ENCODE results near the gene PIK3R1.

The PIK3R1 gene

DNA sequence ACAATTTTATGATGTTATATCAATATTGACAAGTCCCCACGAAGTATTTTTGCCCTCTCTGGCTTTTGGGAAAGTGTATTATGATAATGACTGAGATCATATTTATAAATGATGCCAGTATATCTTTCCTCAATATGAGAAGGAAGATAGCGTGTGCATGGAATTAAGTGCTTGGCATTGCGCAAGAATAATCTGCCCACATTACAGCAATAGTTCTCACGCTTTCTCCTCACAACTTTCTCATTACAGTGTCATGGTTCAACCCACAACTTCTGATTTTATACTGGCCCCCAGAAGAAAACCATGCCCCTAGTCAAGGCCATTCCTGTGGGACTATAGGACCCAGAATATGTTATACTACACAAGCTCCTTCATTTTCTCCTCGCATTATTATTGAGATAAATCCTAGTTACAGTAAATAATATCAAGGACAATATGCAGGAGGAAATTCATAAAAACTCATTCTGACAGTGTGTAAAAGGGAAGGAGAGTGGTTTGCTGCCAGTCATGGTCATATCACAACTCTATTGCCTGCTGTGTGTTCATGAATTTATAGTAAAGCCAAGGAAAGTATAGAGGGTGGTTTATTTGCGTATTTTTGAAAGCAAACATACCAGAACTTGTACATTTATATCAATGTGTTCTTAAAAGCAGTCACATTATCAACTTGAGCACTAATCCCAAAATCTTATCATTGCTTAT is 114.1 kb downstream of the PIK3R1 start:
- no peak for DNase-seq (ENCODE audit: low read depth, low spot score)

DNA sequence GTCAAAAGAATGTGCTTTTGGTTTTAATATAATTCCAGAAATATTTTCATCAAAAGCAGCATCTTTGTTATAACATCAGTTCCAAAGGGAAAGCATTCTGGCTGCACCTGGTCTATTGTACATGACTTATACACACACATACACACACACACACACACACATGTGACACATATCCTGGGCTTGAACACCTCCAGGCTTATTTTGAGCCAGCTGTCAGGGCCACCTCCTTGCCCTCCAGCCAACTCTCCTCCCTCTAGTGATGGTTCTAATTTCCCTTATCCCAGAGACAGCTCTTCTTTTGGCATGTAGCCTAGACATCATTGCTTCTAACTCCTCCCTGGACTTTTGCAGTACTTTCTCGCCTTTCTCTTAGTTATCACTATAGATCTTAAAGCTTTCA is 115.0 kb downstream of the PIK3R1 start:
- DNase-seq (ENCODE audit: low read depth, low spot score) = no peak

DNA sequence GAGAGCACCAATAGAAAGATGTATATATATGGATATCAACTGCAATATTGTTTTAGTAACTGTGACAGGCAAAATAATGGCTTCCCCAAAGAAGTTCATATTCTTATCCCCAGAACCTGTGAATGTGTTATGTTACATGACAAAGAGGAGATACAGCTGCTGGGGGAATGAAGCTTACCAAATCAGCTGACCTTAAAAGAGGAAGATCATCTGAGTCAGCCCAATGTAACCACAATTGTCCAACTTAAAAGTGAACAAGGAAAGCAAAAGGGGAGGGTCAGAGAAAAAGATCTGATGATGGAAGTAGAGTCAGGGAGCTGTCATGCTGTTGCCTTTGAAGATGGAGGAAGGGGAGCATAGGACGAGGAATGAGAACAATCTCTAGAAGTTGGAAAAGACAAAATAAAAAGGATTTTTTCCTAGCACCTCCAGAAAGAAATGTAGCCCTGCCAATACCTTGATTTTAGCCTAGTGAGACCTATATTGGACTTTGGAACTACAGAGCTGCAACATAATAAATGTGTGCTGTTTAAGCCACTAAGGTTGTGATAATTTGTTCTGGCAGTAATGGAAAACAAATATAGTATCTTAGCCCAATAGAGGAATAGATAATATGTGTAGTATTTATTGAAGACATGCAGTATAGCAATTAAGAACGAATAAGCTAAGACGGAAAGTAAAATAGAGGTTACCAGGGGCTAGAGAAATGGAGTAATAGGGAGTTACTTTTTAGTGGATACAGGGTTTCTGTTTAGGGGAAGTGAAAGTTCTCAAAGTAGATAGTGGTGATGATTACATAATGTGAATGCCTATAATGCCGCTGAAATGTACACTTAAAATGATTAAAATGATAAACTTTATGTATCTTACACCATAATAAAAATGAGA is 115.9 kb downstream of the PIK3R1 start:
- DNase-seq (ENCODE audit: low read depth, low spot score) = no peak

DNA sequence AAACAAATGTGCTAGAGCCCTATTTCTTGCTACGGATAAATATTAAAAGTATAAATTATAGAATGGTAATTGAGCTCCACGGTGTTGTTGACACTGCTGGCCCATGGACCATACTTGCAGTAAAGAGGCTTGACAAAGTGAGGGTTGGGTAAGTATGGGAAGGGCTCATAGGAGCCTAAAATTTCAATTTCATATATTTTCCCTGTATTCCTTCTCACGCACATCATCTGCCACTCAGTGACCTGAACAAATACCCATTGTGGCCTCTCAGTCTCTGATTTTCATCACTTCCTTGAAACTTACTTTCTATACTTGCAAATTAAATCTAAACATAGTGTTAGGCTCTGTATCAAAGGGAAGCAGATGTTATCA is 116.5 kb downstream of the PIK3R1 start:
- no peak for DNase-seq (ENCODE audit: low read depth, low spot score)

DNA sequence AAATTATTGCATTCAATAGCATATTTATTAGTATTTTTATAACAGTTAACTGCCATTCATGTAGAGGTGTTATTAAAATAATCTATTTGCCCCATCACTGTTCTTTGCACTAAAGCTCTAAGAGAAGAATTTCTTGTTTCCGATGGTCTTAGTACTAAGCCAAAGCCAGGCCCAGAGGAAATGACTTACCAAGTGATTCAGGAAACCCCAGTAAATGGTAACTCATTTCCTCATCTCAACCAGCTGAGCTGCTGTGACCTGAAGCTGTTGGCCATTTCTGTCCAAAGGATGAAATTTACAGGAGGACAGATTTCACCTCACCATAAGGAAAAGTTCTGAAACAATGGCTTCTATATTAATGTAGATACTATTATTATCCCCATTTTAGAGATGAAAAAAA is 117.0 kb downstream of the PIK3R1 start:
- no peak for DNase-seq (ENCODE audit: low read depth, low spot score)

DNA sequence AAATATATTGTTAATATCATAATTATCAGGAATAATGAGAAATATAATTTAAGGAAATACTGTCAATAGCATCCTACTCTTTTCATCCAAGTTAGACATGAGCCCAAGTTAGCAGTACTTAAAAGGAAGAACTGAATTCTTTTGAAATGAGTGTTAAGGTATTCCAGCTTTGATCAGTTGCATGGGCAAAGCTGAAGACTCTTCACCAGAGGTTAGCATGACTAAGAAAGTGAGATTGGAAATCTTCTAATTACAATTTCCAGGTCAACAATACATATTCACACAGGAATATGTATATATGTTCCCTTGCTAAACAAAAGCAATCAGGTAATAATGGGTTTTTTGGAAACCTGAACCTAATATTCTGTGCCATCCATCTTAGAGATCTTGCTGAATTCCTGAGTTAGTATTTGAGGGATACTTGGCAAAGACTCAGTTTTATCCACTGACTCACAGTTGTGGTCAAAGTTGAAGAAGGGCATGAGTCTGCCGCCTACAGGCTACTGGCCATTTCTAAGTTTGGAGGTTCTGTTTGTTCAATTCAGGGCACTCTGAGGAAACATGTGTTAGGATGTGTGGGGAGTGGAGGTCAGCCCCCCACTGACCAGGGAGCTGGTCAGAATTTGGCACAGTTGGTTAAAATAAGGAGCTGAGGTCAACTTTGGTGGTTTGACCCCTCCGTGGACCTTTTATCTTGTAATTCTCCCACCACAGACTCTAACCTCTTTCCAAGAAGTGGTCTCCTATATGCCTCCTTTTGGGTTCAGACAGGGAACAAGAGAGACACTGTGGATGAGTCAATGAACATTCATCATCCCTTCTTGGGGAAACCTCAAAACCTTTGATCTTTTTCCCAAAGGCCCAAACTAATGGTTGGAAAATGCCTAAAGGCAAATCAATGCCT is 118.3 kb downstream of the PIK3R1 start:
- DNase-seq (ENCODE audit: low read depth, low spot score) = peak; percentile 55

DNA sequence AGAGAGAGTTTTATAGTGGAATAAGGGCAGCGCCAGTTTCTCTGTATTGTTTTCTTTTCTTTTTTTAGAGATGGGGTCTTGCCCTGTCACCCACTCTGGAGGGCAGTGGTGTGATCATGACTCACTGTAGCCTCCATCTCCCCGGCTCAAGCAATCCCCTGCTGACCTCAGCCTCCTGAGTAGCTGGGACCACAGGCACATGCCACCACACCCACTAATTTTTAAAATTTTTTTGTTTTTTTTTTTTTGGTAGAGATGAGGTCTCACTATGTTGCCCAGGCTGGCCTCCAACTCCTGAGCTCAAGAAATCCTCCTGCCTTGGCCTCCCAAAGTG is 119.0 kb downstream of the PIK3R1 start:
- no peak for DNase-seq (ENCODE audit: low read depth, low spot score)

DNA sequence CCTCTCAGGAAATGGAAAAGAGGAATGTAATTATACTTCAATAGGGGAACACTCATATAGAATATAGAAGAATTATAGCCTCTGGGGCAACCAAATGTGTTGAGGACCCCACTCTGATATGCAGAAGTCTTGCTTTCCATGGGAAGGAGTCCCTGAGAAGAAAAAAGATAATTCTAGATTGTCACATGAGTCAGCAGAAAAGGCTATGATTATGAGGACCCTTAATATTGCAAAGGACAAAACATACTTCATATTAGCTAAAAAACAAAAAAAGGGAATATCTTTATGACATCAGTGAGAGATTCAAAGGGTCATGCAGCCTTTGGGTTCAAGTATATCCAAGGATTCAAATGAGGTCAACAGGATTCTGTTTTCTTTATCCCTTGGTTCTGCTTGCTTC is 119.5 kb downstream of the PIK3R1 start:
- DNase-seq (ENCODE audit: low read depth, low spot score) = no peak

DNA sequence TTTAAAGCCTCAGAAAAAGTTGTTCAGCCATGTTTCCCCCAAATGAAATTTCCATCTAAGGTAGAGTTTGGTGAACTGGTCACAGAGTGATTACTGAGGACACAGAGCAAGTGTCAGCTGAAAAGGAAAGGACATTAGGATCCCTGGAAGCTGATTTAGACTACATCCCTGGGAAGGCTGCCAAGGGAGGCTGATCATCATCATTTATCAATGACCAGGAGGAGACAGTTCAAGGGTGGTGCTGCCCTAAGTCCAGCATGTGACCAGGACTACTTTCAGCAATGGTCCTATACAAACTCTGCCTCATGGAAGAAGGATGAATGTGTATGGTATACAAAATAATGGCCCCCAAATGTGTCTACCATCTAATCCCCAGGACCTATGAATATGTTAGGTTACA is 120.6 kb downstream of the PIK3R1 start:
- DNase-seq (ENCODE audit: low read depth, low spot score) = no peak

DNA sequence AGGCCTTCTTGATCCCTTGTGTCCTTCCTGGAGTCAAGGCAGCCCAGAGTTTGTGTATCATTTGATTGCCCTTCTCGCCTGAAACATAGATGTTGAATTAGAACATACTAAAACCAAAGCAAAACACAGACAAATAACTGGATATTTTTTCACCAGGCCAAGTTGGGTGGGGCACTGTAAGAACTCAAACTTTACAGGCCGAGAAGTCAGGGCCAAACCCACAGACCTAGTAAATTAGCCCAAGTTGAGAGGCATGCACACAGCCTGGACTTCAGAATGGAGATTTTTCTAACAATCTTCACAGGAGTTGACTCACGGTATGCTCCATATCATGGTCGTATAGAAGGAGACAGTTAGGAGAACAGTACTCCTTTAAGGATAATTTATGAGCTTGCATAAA is 121.7 kb downstream of the PIK3R1 start:
- no peak for DNase-seq (ENCODE audit: low read depth, low spot score)

DNA sequence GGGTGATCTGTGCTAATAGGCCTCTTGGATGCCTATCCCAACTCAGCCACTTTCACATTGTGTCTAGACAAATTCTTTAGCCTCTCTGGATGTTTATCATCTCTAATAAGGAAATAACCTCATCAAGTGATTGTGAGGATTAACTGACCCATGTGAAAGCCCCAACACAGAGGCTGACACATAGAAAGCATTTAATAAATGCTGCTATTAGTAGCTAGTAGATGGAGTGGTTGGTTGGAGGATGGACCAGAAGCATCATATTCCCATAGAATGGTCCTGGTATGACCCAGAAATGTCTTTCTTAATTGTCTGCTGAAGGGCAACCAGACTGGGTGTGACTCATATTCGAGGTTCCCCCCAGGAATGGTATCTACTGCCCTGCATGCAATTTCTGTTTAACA is 124.4 kb downstream of the PIK3R1 start:
- DNase-seq (ENCODE audit: low read depth, low spot score) = no peak

DNA sequence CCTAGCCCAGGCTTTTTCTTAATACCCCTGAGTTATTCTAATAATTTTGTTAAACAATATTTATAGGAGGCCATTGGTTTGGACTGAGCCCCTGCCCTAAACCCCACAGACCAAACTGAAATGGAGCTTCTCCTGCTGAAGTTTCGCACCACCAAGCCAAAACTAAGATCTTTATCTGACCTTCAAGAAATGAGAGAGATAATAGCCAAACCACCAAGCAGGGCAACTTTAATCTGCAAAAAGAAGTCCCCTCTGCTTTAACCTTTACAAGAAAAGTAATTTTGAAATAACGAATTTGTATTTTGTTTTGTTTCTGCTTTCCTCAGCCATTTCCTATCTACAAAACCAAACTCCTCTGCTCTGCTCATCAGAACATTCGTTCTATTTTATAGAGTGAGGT is 125.5 kb downstream of the PIK3R1 start:
- DNase-seq (ENCODE audit: low read depth, low spot score) = no peak

DNA sequence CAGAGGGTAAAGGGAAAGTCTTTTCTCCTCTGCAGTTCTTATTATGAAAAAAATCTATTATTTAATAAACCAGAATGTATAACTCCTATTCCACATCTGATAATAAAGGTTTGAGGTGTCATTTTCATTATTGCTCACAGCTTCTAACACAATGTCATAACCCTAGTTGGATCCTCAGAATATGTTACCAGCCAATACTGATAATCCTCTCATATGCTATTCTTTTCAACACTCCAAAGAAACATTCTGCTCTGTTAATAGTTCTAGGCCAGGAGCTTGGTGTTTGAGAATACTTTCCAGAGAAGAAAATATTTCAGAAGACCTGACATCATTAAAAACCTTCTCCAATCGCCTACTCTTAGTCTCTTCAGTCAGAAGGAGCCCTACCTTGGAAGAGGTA is 127.1 kb downstream of the PIK3R1 start:
- DNase-seq (ENCODE audit: low read depth, low spot score) = no peak

DNA sequence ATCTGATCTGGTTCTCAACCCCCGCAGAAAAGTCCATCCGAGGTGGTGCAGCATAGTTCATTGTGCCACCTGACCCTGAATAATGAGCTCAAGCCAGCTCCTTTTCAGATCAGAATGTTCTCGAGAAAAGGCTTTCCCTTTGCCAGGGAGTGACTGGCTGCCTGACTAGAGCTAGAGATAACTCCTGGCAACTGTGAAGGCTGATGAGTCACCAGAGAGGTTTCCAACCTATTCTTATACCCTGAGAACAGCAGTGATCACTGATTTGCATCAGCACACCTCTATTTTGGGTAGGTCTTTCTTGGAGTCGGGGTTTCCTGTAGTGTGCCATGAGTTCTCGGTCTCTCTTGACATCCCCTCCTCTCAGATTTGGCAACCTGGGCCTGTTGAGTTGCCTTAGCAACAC is 127.9 kb downstream of the PIK3R1 start:
- DNase-seq (ENCODE audit: low read depth, low spot score) = no peak

DNA sequence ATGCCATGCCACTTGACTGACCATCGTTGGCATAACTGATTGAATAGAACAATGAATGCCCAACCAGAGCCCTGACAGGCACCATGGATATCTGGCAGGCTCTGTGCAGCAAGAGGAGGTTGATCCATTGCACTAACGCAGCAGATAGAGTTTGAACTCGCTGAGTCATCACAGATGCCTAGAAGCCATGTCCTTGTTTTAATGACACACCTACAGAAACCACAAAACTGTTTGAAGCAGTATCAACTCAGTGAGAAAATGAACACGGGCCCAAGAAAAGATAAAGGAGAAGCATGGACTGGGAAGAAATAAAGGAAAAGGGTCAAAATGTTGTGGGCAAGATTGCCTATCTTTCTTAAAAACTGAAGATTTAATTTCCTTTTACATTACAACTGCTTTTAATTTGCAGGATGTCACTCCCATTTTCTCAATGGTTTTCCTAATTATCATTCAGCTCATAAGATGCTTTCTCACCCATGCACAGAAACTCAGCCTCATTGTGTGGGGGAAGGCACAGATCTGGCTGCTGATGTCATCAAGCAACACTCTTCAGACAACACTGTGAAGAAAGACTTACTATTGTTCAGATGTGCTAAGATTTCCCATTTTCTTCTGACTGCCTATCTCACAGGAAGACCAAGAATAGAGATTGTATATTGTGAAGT is 129.0 kb downstream of the PIK3R1 start:
- DNase-seq (ENCODE audit: low read depth, low spot score) = no peak

DNA sequence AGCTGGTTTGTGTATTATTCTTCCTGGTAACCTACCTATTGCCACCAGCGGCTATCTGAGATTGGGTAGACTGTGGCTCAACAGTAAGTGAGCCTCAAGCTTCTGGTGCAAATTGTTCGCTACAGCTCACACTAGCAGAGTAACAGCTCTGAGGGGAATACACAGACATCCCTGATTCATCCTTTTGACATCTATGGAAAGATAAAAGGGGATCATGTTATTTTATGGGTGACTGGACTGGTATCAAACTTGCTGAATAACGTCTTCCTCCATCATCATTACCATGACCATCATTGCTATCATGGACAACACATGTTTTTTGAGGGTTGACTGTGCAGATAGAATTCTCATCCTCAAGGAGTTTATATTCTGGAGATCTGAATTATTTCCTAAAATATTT is 129.6 kb downstream of the PIK3R1 start:
- no peak for DNase-seq (ENCODE audit: low read depth, low spot score)

DNA sequence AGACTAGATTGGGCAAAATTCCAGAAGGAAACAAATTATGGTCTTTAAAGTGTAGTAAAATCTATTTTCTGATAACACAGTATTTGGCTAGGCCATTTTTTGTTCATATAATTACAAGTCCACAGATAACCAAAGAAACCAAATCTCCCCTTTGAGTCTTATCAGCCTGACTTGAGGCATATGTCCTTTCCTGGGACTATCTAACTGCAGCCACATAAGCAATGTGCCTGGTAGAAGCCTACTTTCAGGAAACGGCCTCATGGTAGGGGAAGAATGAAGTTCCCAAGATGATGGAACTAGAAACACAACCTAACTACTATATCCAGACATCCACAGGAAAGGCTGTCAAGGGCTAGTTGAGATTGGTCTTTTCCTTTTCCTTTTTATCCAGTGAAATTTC is 130.0 kb downstream of the PIK3R1 start:
- DNase-seq (ENCODE audit: low read depth, low spot score) = no peak

DNA sequence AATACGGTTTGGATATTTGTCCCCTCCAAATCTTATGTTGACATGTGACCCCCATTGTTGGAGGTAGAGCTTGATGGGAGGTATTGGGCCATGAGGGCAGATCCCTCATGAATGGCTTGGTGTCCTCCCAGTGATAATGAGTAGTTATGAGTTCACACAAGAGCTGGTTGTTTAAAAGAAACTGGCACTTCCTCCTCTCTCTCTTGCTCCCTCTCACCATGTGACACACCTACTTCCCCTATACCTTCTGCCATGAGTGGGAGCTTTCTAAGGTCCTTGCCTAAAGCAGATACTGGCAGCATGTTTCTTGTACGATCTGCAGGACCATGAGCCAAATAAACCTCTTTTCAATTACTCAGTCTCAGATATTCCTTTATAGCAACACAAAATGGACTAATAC is 132.0 kb downstream of the PIK3R1 start:
- DNase-seq (ENCODE audit: low read depth, low spot score) = no peak

DNA sequence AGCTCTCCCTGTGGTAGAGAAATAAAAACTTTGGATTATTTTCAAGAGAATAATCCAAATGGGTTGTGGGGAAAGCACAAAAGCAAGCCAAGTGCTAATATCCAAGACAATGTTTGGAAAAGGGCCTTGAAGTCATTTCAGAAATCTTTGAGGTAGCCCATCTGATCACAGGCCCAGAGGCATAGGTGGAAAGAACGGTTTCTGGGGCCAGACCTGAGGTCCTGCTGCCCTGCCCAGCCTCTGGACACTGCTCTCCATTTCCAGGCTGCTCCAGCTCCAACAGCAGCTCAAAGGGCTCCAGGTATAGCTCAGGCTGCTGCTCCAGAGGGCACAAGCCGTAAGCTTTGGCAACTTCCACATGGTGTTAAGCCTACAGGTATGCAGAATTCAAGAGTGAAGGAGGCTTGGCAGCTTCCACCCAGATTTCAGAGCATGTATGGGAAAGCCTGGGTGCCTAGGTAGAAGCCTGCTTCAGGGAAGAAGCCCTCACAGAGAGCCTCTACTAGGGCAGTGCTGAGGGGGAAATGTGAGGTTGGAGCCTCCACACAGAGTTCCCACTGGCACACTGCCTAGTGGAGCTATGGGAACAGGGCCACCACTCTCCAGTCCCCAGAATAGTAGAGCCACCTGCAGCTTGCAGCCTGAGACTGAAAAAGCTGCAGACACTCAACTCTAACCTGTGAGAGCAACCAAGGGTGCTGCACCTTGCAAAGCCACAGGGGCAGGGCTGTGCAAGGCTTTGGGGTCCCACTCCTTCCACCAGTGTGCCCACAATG is 133.1 kb downstream of the PIK3R1 start:
- DNase-seq (ENCODE audit: low read depth, low spot score) = no peak

DNA sequence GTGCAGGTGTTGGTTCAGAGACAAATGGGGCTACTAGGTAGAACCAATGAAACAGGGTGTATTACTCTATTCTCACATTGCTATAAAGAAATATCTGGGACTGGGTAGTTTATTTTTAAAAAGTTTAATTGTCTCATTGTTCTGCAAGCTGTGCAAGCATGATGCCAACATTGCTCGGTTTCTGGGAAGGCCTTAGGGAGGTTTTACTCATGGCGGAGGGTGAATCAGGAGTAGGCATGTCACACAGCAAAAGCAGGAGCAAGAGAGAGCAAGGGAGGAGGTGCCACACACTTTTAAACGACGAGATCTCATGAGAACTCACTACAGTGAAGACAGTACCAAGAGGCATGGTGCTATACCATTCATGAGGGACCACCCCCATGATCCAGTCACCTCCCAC is 134.6 kb downstream of the PIK3R1 start:
- DNase-seq (ENCODE audit: low read depth, low spot score) = no peak

Measured in smooth muscle cell of the brain vasculature (primary cell).